GM19324 (cell line): ENCODE measurements around the gene B3GNT9.
A peak's percentile ranks its signal among the peaks of the same experiment; 100 is the strongest.
"Not testable (repeated sequence)": the region's sequence is repeated elsewhere in the genome, so short reads cannot be mapped to it uniquely, and the experiment has no call there.

ENCODE experiments used
- ATAC-seq: cut with Tn5 transposase; IDR thresholded peaks from one replicate; pipeline ENCODE4 v1.9.1; 2021; ENCODE audit warnings: mild to moderate bottlenecking, moderate library complexity; ENCODE audit not compliant: unreplicated experiment, low FRiP score

Gene B3GNT9

GRCh38 chr16:67154578-67155294 is 3.9 kb upstream of the B3GNT9 start:
- no peak for ATAC-seq

GRCh38 chr16:67151431-67152097 is 766 bp upstream of the B3GNT9 start:
- ATAC-seq = no peak

- peak; percentile 24 for ATAC-seq
Observed at GRCh38 chr16:67150047-67150832, 558 bp downstream of the B3GNT9 start.

- ATAC-seq = no peak
Observed at GRCh38 chr16:67149276-67150046, 1.3 kb downstream of the B3GNT9 start.

GRCh38 chr16:67148656-67149275 is 2.0 kb downstream of the B3GNT9 start:
- no peak for ATAC-seq

GRCh38 chr16:67148221-67148620 is 2.6 kb downstream of the B3GNT9 start:
- no peak for ATAC-seq

GRCh38 chr16:67147437-67148140 is 3.2 kb downstream of the B3GNT9 start:
- ATAC-seq = no peak

GRCh38 chr16:67146523-67147357 is 4.1 kb downstream of the B3GNT9 start:
- no peak for ATAC-seq

- no peak for ATAC-seq
Observed at GRCh38 chr16:67145746-67146145, 5.1 kb downstream of the B3GNT9 start.

- ATAC-seq = no peak
Observed at GRCh38 chr16:67144943-67145342, 5.9 kb downstream of the B3GNT9 start.

GRCh38 chr16:67142342-67142741 is 8.5 kb downstream of the B3GNT9 start:
- ATAC-seq = no peak

GRCh38 chr16:67141391-67141790 is 9.4 kb downstream of the B3GNT9 start:
- ATAC-seq = no peak

GRCh38 chr16:67137605-67138004 is 13.2 kb downstream of the B3GNT9 start:
- ATAC-seq = no peak

- ATAC-seq = no peak
Observed at GRCh38 chr16:67129422-67129821, 21.4 kb downstream of the B3GNT9 start.

GRCh38 chr16:67128887-67129286 is 21.9 kb downstream of the B3GNT9 start:
- no peak for ATAC-seq

- no peak for ATAC-seq
Observed at GRCh38 chr16:67128417-67128816, 22.4 kb downstream of the B3GNT9 start.

- not testable (repeated sequence) for ATAC-seq
Observed at GRCh38 chr16:67122799-67123198, 28.0 kb downstream of the B3GNT9 start.

- no peak for ATAC-seq
Observed at GRCh38 chr16:67120025-67120424, 30.8 kb downstream of the B3GNT9 start.

- ATAC-seq = no peak
Observed at GRCh38 chr16:67117716-67118115, 33.1 kb downstream of the B3GNT9 start.
